ENCODE measurements around the gene LACRT. TPM values are rescaled to one million over a fixed set of nuclear protein-coding genes. Genes with fewer than 3 reads are reported as not detected.

The LACRT gene
- total and polyA plus RNA-seq, 2 donors (not counting 1 experiment from before 2014, with no cell fraction given): not detected

- Histone ChIP-seq H3K4me2 (replicated peaks; ENCODE audit: low read depth, low read length, poor library complexity, severe bottlenecking) (peak within 1 kb of the TSS; percentile 68), H3K36me3 (replicated peaks in 1 of 2; ENCODE audit: control extremely low read depth in 1 of 2, control insufficient read depth in 1 of 2, extremely low read depth in 1 of 2, insufficient read depth in 2 of 2, low read length in 1 of 2) (no peaks in the 10 kb centered on the region), H3K27ac (ENCODE audit: low read length in 2 of 2) (no peak within 1 kb of the TSS), H3K79me2 (ENCODE audit: control insufficient read depth, insufficient read depth, low read length) (no peaks in the 10 kb centered on the region), H3K27me3 (replicated peaks in 1 of 4; ENCODE audit: control extremely low read depth in 1 of 4, control insufficient read depth in 3 of 4, insufficient read depth in 4 of 4, low read length in 3 of 4) (peaks cover 0 to 66% (median 22%) of the 10 kb centered on the region in 4 experiments), H3K9ac (ENCODE audit: low read length) (no peak within 1 kb of the TSS), H3K9me3 (ENCODE audit: control extremely low read depth in 1 of 3, control insufficient read depth in 2 of 3, insufficient read depth in 1 of 3, low read length in 2 of 3) (no peaks in the 10 kb centered on the region), H3K4me3 (ENCODE audit: control extremely low read depth in 1 of 5, extremely low read depth in 1 of 5, insufficient read depth in 1 of 5, low read depth in 2 of 5, low read length in 4 of 5) (peak within 1 kb of the TSS in 2 of 5 experiments; percentile 12 to 27), H2AFZ (ENCODE audit: insufficient read depth, low read depth, low read length, poor library complexity, severe bottlenecking) (no peak within 1 kb of the TSS), H3K4me1 (ENCODE audit: control insufficient read depth in 2 of 2, insufficient read depth in 2 of 2, low read length in 2 of 2) (peaks cover 6 to 12% of the 10 kb centered on the region in 2 donors), H4K20me1 (ENCODE audit: control insufficient read depth, insufficient read depth, low read length, poor library complexity, severe bottlenecking) (no peaks in the 10 kb centered on the region)
- ChIA-PET CTCF (interaction anchor here (1.7 kb wide), 1 partner anchor 8 kb away, joined by 9 read pairs; no protein-coding TSS in a partner anchor), POLR2A (no interaction called here)
- TF ChIP-seq CTCF (IDR thresholded peaks at IDR 0.05) (no peak), EZH2 (IDR thresholded peaks at IDR 0.05; ENCODE audit: borderline replicate concordance, insufficient read depth, low read depth, low read length, poor library complexity, severe bottlenecking) (peak; percentile 67)
- intact Hi-C loops (cut with micrococcal nuclease): no loop called here
- H3K27me3 Mint-ChIP-seq: peaks cover 73% of the 10 kb centered on the region
- ATAC-seq (ENCODE audit: low read depth) (no peak), DNase-seq (peak; percentile 25)
- peaks cover 7% of the 10 kb centered on the region for H3K4me1 Mint-ChIP-seq
- 6% methylated on average over 57 of the region's 77 CpGs for WGBS (ENCODE audit: insufficient coverage)
- no peak within 1 kb of the TSS for H3K27ac Mint-ChIP-seq
- peak within 1 kb of the TSS; percentile 68 for H3K4me3 Mint-ChIP-seq
- H3K9me3 Mint-ChIP-seq (ENCODE audit: insufficient read depth): no peaks in the 10 kb centered on the region
Observed at GRCh38 chr12:54588110-54588889, 46.4 kb downstream of the LACRT start, which contains the start of gene PPP1R1A. TSS of gene PPP1R1A (minus strand) at chr12:54588659. CDS start at chr12:54588488, 171 bp downstream.

GRCh38 chr12:54587315-54587873, 47.3 kb downstream of the LACRT start:
- intact Hi-C loops (cut with micrococcal nuclease): no loop called here
- peak overlapping the region; percentile 55 for H3K4me3 Mint-ChIP-seq

More at GRCh38 chr12:54587315-54587873, 47.3 kb downstream of the LACRT start:
- DNase-seq (no peak), ATAC-seq (ENCODE audit: low read depth) (no peak)
- Histone ChIP-seq H3K4me2 (replicated peaks; ENCODE audit: low read depth, low read length, poor library complexity, severe bottlenecking) (no peak overlapping the region), H3K4me1 (ENCODE audit: control insufficient read depth in 2 of 2, insufficient read depth in 2 of 2, low read length in 2 of 2) (peaks cover 6 to 12% of the 10 kb centered on the region in 2 donors), H3K9ac (ENCODE audit: low read length) (no peak overlapping the region), H3K27me3 (replicated peaks in 1 of 4; ENCODE audit: control extremely low read depth in 1 of 4, control insufficient read depth in 3 of 4, insufficient read depth in 4 of 4, low read length in 3 of 4) (peaks cover 0 to 64% (median 22%) of the 10 kb centered on the region in 4 experiments), H4K20me1 (ENCODE audit: control insufficient read depth, insufficient read depth, low read length, poor library complexity, severe bottlenecking) (no peaks in the 10 kb centered on the region), H3K27ac (ENCODE audit: low read length in 2 of 2) (no peak overlapping the region), H3K79me2 (ENCODE audit: control insufficient read depth, insufficient read depth, low read length) (no peaks in the 10 kb centered on the region), H2AFZ (ENCODE audit: insufficient read depth, low read depth, low read length, poor library complexity, severe bottlenecking) (no peak overlapping the region), H3K9me3 (ENCODE audit: control extremely low read depth in 1 of 3, control insufficient read depth in 2 of 3, insufficient read depth in 1 of 3, low read length in 2 of 3) (no peaks in the 10 kb centered on the region), H3K36me3 (replicated peaks in 1 of 2; ENCODE audit: control extremely low read depth in 1 of 2, control insufficient read depth in 1 of 2, extremely low read depth in 1 of 2, insufficient read depth in 2 of 2, low read length in 1 of 2) (no peaks in the 10 kb centered on the region), H3K4me3 (ENCODE audit: control extremely low read depth in 1 of 5, extremely low read depth in 1 of 5, insufficient read depth in 1 of 5, low read depth in 2 of 5, low read length in 4 of 5) (no peak overlapping the region)
- no peak for TF ChIP-seq EZH2 (IDR thresholded peaks at IDR 0.05; ENCODE audit: borderline replicate concordance, insufficient read depth, low read depth, low read length, poor library complexity, severe bottlenecking)
- no peak for TF ChIP-seq CTCF (IDR thresholded peaks at IDR 0.05)
- WGBS (ENCODE audit: insufficient coverage): 85% methylated on average over 4 of the region's 5 CpGs
- CTCF ChIA-PET: interaction anchor here (1.7 kb wide), 1 partner anchor 9 kb away, joined by 9 read pairs; no protein-coding TSS in a partner anchor
- POLR2A ChIA-PET: no interaction called here
- peaks cover 73% of the 10 kb centered on the region for H3K27me3 Mint-ChIP-seq
- H3K27ac Mint-ChIP-seq: no peak overlapping the region
- no peaks in the 10 kb centered on the region for H3K9me3 Mint-ChIP-seq (ENCODE audit: insufficient read depth)
- H3K4me1 Mint-ChIP-seq: peaks cover 7% of the 10 kb centered on the region
